Pancreas (tissue), 10 donors: ENCODE data around the gene LEMD2. TPM values are rescaled to one million over a fixed set of nuclear protein-coding genes. Genes with fewer than 3 reads are reported as not detected.
A peak's percentile ranks its signal among the peaks of the same experiment; 100 is the strongest.

ENCODE experiments used
- ATAC-seq, 4 donors: fragments of 200-7000 bp; cut with Tn5 transposase; one replicate each; pipeline versions ENCODE4 v1.8.0 to v1.9.1; 2020; ENCODE audit warnings: mild to moderate bottlenecking in 4 of 4, moderate library complexity in 4 of 4
- DNase-seq, 6 donors: peaks; one replicate each; pipeline ENCODE4 v3.0.0-alpha.2; 2020
- FAIRE-seq: peaks from 2 replicates; lab custom pipeline; 2012; peaks lifted over from hg19 to GRCh38; lab: Jason Lieb, UNC
- H3K27ac ChIP-seq, 4 donors: fragments of 200-600 bp; sonication (generic); 1 replicate in 3 of 4; 2 replicates in 1 of 4; pipeline versions ENCODE4 v1.5.0 to v1.8.0; 2020
- H3K27me3 ChIP-seq, 4 donors: fragments of 200-600 bp; one replicate each; pipeline ENCODE4 v1.8.0; 2021
- H3K36me3 ChIP-seq, 3 donors: fragments of 200-600 bp; sonication (generic) in 1 of 3; one replicate each; pipeline versions ENCODE4 v1.5.0 to v1.8.0; 2020 to 2021
- H3K4me1 ChIP-seq, 3 donors: fragments of 200-600 bp; one replicate each; pipeline ENCODE4 v1.8.0; 2021
- H3K4me3 ChIP-seq, 4 donors: fragments of 200-600 bp; sonication (generic) in 2 of 4; one replicate each; pipeline versions ENCODE4 v1.5.0 to v1.8.0; 2020 to 2021
- H3K9me3 ChIP-seq, 4 donors: fragments of 200-600 bp; one replicate each; pipeline ENCODE4 v1.8.0; 2021
- WGBS, 2 donors: extraction: QIAGEN DNeasy Blood & Tissue Kit; methylation state at CpG; one replicate each; pipeline ENCODE4 v1.1.7; 2013; 5-methylcytosine and 5-hydroxymethylcytosine counted together
- intact Hi-C, 3 donors: fragments of 100-400 bp; cut with DNase I; formaldehyde crosslinking; loops; one replicate each; pipeline versions ENCODE4 v1.11.1 to v1.14.2; 2022
- polyA plus RNA-seq, 2 donors: library from polyadenylated mRNA; stranded (reverse); fragments of 200-250 nt; gene quantifications; one replicate each; pipeline ENCODE4 v1.2.3, GENCODE V29; 2013
- total RNA-seq, 6 donors: library from RNA; stranded (reverse); fragmentation: NEBNext Ultra II Directional in 4 of 6; extraction: Animal tissue kit (Norgen Biotek cat#: 25700) in 4 of 6; gene quantifications; one replicate each; pipeline versions ENCODE4 v1.2.1 to v1.2.4, GENCODE V29; 2021 to 2023
- TF ChIP-seq, protein P1 (sequence below), 4 donors: fragments of 200-600 bp; sonication (generic) in 3 of 4; IDR thresholded peaks; one replicate each; pipeline versions ENCODE4 v1.5.0 to v1.8.0; 2021; ENCODE audit warnings: antibody characterized with exemption in 4 of 4
- donor health status: healthy with polysubstance abuse.
- donor health status: DM: no; HTN: no; CAD: no; lungs with moderate emphysema.
- donor health status: DM: no; HTN: no; CAD: no.
- donor health status: control.
- donor health status: control.
- donor health status: Bipolar disorder and iron deficiency.
- donor health status: DM: yes; HTN: yes; CAD: no.
- donor health status: DM: no; HTN: no; CAD: no.
- donor health status: DM: no; HTN: no; CAD: no.
- donor health status: DM: yes; HTN: yes; CAD: no.

LEMD2 gene
- total and polyA plus RNA-seq, 8 donors, result 23.4 to 59.4 (median 30.0) TPM

DNA sequence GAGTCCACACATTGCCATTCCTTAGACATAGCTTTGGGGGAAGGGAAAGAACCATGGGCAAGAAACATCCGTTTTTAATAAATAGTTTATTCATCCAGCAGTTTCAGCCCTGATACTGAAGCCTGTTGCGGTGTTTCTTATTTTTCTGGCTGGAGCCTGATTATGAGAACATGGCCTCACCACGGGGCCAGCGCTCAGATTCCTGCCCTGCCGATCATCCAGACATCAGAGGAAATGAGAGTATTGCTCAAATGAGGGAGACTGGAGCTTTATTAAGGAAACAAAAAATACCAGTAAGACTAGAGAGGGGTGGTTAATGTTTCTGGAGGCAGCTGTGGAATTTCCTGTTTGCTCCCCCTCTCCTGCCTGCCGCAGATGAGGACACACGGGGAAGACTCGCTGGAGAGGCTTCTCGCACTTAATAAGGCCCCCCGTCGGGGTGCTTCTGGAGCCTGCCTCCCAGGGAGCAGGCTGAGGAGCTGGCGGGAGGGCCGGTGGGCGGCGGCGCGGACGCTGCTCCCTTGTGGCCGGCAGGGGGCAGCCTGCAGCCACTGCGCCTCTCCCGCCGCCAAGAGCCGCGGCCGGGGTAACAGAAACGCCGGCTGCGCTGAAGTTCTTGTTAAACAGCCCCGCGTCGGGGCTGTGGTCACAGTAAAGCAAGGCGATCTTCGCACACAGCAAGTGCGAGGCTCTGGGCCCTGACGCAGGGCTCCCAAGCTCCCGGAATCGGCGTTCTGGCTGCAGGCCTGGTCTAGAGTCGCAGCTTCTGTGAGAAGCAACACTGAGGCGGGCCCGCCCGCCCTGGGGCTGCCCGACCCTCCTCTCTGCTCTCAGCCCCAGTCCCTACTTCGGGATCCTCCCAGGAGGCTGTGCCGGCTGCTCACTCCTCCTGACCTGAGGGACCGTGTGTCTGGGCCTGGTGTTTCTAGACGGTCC, 17.5 kb downstream of the LEMD2 start:
- intact Hi-C loops, result loop anchor here in 1 of 3 donors (5.0 kb wide), 1 partner anchor 256 kb away; no protein-coding TSS in a partner anchor

DNA sequence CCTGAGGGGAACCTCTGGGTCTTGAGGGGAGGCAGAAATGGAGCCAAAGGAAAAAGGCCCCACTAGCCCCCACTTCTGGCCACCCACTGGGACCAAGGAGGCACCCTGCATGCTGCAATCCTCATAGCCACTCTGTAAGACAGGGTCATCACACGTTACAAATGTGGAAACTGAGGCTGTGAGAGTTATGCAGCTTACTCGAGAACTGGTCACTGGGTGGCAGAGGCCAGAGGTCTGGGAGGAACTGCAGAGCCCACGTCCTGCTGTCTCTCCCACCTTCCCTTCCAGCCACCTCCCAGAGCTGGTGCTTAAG, 18.1 kb downstream of the LEMD2 start:
- TF ChIP-seq, protein P1, sequence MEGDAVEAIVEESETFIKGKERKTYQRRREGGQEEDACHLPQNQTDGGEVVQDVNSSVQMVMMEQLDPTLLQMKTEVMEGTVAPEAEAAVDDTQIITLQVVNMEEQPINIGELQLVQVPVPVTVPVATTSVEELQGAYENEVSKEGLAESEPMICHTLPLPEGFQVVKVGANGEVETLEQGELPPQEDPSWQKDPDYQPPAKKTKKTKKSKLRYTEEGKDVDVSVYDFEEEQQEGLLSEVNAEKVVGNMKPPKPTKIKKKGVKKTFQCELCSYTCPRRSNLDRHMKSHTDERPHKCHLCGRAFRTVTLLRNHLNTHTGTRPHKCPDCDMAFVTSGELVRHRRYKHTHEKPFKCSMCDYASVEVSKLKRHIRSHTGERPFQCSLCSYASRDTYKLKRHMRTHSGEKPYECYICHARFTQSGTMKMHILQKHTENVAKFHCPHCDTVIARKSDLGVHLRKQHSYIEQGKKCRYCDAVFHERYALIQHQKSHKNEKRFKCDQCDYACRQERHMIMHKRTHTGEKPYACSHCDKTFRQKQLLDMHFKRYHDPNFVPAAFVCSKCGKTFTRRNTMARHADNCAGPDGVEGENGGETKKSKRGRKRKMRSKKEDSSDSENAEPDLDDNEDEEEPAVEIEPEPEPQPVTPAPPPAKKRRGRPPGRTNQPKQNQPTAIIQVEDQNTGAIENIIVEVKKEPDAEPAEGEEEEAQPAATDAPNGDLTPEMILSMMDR (IDR thresholded peaks at IDR 0.05), result no peak
- H3K27ac ChIP-seq, result peak overlapping the region in 2 of 4 donors; percentile 37 to 54
- DNase-seq, result peak in 1 of 6 donors; percentile 9
- peaks cover 0 to 23% (median 8%) of the 10 kb centered on the region in 3 donors for H3K36me3 ChIP-seq
- H3K27me3 ChIP-seq, result no peaks in the 10 kb centered on the region
- H3K4me3 ChIP-seq, result no peak overlapping the region
- FAIRE-seq, result no peak
- 33 to 40% methylated on average over 3 of the region's 3 CpGs for WGBS, 2 donors
- peaks cover 0 to 4% (median 0%) of the 10 kb centered on the region in 3 donors for H3K4me1 ChIP-seq
- intact Hi-C loops, result loop anchor here in 1 of 3 donors (5.0 kb wide), 1 partner anchor 257 kb away; no protein-coding TSS in a partner anchor
- no peaks in the 10 kb centered on the region for H3K9me3 ChIP-seq
- peak in 1 of 4 donors; percentile 6 for ATAC-seq

More for the DNA sequence above, 17.5 kb downstream of the LEMD2 start:
- no peaks in the 10 kb centered on the region for H3K9me3 ChIP-seq
- FAIRE-seq (no peak), ATAC-seq (peak; percentile 67 to 88 (median 84)), DNase-seq (peak; percentile 32 to 89 (median 71))
- H3K27me3 ChIP-seq, result no peaks in the 10 kb centered on the region
- peaks cover 0 to 4% (median 0%) of the 10 kb centered on the region in 3 donors for H3K4me1 ChIP-seq
- 21 to 22% methylated on average over 47 of the region's 47 CpGs for WGBS, 2 donors
- TF ChIP-seq, protein P1 (IDR thresholded peaks at IDR 0.05), result peak; percentile 92 to 95 (median 94)
- H3K27ac ChIP-seq, result peak overlapping the region in 3 of 4 donors; percentile 28 to 54 (median 37)
- H3K4me3 ChIP-seq, result no peak overlapping the region
- peaks cover 0 to 29% (median 14%) of the 10 kb centered on the region in 3 donors for H3K36me3 ChIP-seq

GRCh38 chr6:33770124-33770832, 18.7 kb downstream of the LEMD2 start:
- Histone ChIP-seq H3K27ac (no peak overlapping the region), H3K36me3 (peaks cover 0 to 18% (median 6%) of the 10 kb centered on the region in 3 donors), H3K4me1 (peaks cover 0 to 4% (median 0%) of the 10 kb centered on the region in 3 donors), H3K9me3 (no peaks in the 10 kb centered on the region), H3K4me3 (no peak overlapping the region), H3K27me3 (no peaks in the 10 kb centered on the region)
- intact Hi-C loops, result loop anchor here in 1 of 3 donors (5.0 kb wide), 1 partner anchor 257 kb away; no protein-coding TSS in a partner anchor
- ATAC-seq (no peak), FAIRE-seq (no peak), DNase-seq (peak in 1 of 6 donors; percentile 17)
- TF ChIP-seq, protein P1 (IDR thresholded peaks at IDR 0.05), result no peak
- WGBS, 2 donors, result 37 to 55% methylated on average over 14 of the region's 14 CpGs

DNA sequence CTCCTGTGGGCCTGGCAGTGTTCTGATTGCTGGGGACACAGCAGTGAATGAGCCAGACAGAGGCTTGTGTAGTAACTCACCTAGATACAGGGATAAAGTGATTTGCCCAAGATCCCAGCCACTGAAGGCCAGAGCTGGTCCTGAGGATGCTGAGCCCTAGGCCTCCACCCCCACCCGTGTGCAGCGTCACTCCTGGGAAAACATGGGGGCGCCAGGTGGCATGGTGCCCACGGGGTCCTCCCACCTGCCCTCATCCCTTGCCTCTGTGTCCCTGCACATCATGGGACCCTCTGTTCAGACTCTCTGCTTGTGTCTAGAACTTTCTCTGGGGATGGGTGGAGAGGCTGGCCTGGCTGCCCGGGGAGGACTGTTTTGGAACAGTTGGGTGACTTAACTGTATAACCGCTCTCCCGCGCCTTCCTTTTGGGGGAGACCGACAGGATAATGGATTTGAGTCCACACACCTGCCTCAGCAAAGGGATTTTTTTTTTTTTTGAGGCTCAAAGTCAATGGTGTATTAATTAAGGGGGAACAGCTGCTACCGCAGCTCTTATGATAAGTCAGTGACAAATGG, 19.6 kb downstream of the LEMD2 start:
- H3K4me3 ChIP-seq, result no peak overlapping the region
- FAIRE-seq (no peak), DNase-seq (peak in 1 of 6 donors; percentile 33), ATAC-seq (no peak)
- no peaks in the 10 kb centered on the region for H3K27me3 ChIP-seq
- no peaks in the 10 kb centered on the region for H3K9me3 ChIP-seq
- 47 to 59% methylated on average over 10 of the region's 10 CpGs for WGBS, 2 donors
- H3K27ac ChIP-seq, result peak overlapping the region in 1 of 4 donors; percentile 5
- H3K36me3 ChIP-seq, result peaks cover 0 to 9% (median 0%) of the 10 kb centered on the region in 3 donors
- TF ChIP-seq, protein P1 (IDR thresholded peaks at IDR 0.05), result no peak
- H3K4me1 ChIP-seq, result peaks cover 0 to 4% (median 0%) of the 10 kb centered on the region in 3 donors
- intact Hi-C loops, result loop anchor here in 2 of 3 donors (5.0 to 10.0 kb wide), 2 partner anchors 185 to 383 kb away; partner anchors contain the start of gene BAK1 (in 1 of the 2)
